MCF 10A (cell line): ENCODE results near the gene ARHGAP9. TPM values are rescaled to one million over a fixed set of nuclear protein-coding genes. Genes with fewer than 3 reads are reported as not detected.

Experiments
- BruUV-seq: library from RNA; stranded (reverse); fragments of 400-500 nt; replicated peaks from 2 replicates; lab custom pipeline; 2021; lab: Mats Ljungman, UMichigan
- CTCF ChIA-PET: fragments of 300-600 bp; sonication (Branson Sonifier 250); formaldehyde crosslinking; extraction: SDS; loops from one replicate; lab custom pipeline; 2021; ENCODE audit warnings: antibody characterized with exemption, inconsistent platforms; lab: Yijun Ruan, JAX
- POLR2A ChIA-PET: fragments of 300-600, 350-650 bp; sonication (Branson Sonifier 250); formaldehyde crosslinking; extraction: SDS; loops from one replicate; lab custom pipeline; 2020; ENCODE audit warnings: antibody characterized with exemption, inconsistent platforms; lab: Yijun Ruan, JAX
- DNase-seq: peaks from one replicate; pipeline ENCODE4 v3.0.0-alpha.2; 2018; ENCODE audit not compliant: unreplicated experiment
- H3K27ac Mint-ChIP-seq: one replicate; pipeline ENCODE4 v1.8.0; 2022; ENCODE audit warnings: mild to moderate bottlenecking, low read depth, mixed read lengths; ENCODE audit not compliant: unreplicated experiment
- H3K27me3 Mint-ChIP-seq: one replicate; pipeline ENCODE4 v1.8.0; 2022; ENCODE audit warnings: mixed read lengths; ENCODE audit not compliant: insufficient read depth, unreplicated experiment
- H3K36me3 Mint-ChIP-seq: one replicate; pipeline ENCODE4 v1.8.0; 2022; ENCODE audit warnings: mild to moderate bottlenecking, moderate library complexity, mixed read lengths; ENCODE audit not compliant: insufficient read depth, unreplicated experiment
- H3K4me1 Mint-ChIP-seq: one replicate; pipeline ENCODE4 v1.8.0; 2022; ENCODE audit warnings: mixed read lengths; ENCODE audit not compliant: insufficient read depth, unreplicated experiment
- H3K4me3 Mint-ChIP-seq: one replicate; pipeline ENCODE4 v1.8.0; 2022; ENCODE audit warnings: mild to moderate bottlenecking, moderate library complexity, mixed read lengths; ENCODE audit not compliant: unreplicated experiment
- H3K9me3 Mint-ChIP-seq: one replicate; pipeline ENCODE4 v1.8.0; 2022; ENCODE audit warnings: mixed read lengths; ENCODE audit not compliant: unreplicated experiment
- intact Hi-C: fragments of 100-400 bp; cut with micrococcal nuclease; formaldehyde crosslinking; loops from 2 replicates; pipeline ENCODE4 v1.14.1; 2022
- total RNA-seq: library from RNA; stranded (reverse); gene quantifications from 2 replicates; pipeline ENCODE4 v1.2.3, GENCODE V29; 2022
- TF ChIP-seq, protein P1 (sequence below): fragments of 200-600 bp; IDR thresholded peaks from one replicate; pipeline ENCODE4 v1.8.0; 2022; ENCODE audit warnings: antibody characterized with exemption, mild to moderate bottlenecking; ENCODE audit not compliant: unreplicated experiment

The ARHGAP9 gene
- total RNA-seq, 1 experiment from 2014 or later, result 1.1 TPM

DNA sequence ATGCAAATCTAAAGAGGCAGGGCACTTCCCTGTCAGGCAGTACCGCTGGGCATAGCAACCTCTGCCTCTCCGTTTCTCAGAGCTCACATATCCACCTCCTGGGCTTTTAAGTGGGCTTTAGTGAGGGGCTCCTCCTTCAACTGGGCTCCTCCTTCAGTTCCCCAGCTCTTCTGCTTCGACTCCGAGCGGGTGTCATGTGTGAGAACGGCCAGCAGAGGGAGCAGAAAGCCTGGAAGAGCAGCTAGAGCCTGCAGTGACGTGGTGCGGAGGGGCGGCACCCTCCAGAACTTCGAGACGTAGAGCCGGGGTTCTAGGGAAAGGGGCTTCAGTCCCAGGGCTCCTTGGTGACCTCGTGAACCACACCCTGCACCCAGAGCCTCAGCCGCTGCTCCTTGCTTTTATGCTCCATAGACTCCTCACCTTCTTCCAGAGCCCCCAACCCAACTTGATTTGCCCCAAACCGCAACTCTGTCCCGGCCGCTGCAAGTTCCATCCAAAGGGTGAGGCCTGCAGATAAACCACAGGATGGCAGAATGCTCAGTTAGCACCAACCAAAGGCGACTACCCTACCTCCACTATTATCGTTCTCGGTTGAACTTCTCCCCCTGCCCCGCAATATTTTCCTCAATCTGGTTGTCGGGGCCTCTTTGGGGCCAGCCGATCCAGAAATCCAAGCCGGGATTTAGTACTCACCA, 20.5 kb downstream of the ARHGAP9 start:
- peaks cover 27% of the 10 kb centered on the region for H3K27me3 Mint-ChIP-seq
- H3K4me1 Mint-ChIP-seq, result peaks cover 44% of the 10 kb centered on the region
- no TSS peak for BruUV-seq
- no peaks in the 10 kb centered on the region for H3K9me3 Mint-ChIP-seq
- intact Hi-C loops, result loop anchor here (2.0 kb wide), 1 partner anchor 162 kb away; no protein-coding TSS in a partner anchor
- POLR2A ChIA-PET, result interaction anchor here (0.6 to 2.3 kb wide), 7 partner anchors 17 to 235 kb away, joined by 3 to 8 read pairs (median 4); partner anchors contain the start of gene OS9
- peak; percentile 90 for DNase-seq
- CTCF ChIA-PET, result interaction anchor here (0.5 to 9.6 kb wide), 59 partner anchors 10 to 1854 kb away, joined by 3 to 139 read pairs (median 4); partner anchors contain the start of genes B4GALNT1, MARS1 and SHMT2
- TF ChIP-seq, protein P1, sequence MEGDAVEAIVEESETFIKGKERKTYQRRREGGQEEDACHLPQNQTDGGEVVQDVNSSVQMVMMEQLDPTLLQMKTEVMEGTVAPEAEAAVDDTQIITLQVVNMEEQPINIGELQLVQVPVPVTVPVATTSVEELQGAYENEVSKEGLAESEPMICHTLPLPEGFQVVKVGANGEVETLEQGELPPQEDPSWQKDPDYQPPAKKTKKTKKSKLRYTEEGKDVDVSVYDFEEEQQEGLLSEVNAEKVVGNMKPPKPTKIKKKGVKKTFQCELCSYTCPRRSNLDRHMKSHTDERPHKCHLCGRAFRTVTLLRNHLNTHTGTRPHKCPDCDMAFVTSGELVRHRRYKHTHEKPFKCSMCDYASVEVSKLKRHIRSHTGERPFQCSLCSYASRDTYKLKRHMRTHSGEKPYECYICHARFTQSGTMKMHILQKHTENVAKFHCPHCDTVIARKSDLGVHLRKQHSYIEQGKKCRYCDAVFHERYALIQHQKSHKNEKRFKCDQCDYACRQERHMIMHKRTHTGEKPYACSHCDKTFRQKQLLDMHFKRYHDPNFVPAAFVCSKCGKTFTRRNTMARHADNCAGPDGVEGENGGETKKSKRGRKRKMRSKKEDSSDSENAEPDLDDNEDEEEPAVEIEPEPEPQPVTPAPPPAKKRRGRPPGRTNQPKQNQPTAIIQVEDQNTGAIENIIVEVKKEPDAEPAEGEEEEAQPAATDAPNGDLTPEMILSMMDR, result peak; percentile 94
- H3K27ac Mint-ChIP-seq, result peak overlapping the region; percentile 66
- peak overlapping the region; percentile 95 for H3K4me3 Mint-ChIP-seq
- peaks cover 9% of the 10 kb centered on the region for H3K36me3 Mint-ChIP-seq

DNA sequence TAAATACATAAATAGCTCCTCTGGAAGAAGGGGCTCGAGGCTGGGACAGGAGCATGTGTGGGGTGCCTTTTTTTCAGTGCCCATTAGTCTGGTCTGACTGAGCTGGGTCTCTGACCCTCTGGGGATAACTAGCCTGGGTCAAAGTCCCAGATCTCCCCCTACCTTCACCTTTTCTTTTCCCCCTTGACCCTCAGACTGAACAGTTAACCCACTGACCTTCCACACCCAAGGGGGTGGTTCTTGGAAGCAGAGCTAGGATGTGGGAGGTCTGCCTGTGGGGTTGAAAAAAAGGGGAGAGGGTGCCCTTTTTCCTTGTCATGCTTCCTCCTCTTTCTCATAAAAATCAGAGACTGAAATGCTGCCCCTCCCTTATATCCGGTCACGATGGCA, 21.0 kb downstream of the ARHGAP9 start:
- no peak for DNase-seq
- CTCF ChIA-PET, result interaction anchor here (0.5 to 9.6 kb wide), 62 partner anchors 10 to 1855 kb away, joined by 3 to 139 read pairs (median 4); partner anchors contain the start of genes B4GALNT1, MARS1 and SHMT2
- intact Hi-C loops, result loop anchor here (2.0 kb wide), 1 partner anchor 162 kb away; no protein-coding TSS in a partner anchor
- H3K4me1 Mint-ChIP-seq, result peaks cover 44% of the 10 kb centered on the region
- H3K36me3 Mint-ChIP-seq, result peaks cover 9% of the 10 kb centered on the region
- H3K9me3 Mint-ChIP-seq, result no peaks in the 10 kb centered on the region
- peak overlapping the region; percentile 95 for H3K4me3 Mint-ChIP-seq
- H3K27ac Mint-ChIP-seq, result peak overlapping the region; percentile 66
- TF ChIP-seq, protein P1, result no peak
- BruUV-seq, result TSS peak; percentile 75
- POLR2A ChIA-PET, result interaction anchor here (0.5 to 2.3 kb wide), 7 partner anchors 17 to 235 kb away, joined by 3 to 8 read pairs (median 4); partner anchors contain the start of gene OS9
- peaks cover 22% of the 10 kb centered on the region for H3K27me3 Mint-ChIP-seq

DNA sequence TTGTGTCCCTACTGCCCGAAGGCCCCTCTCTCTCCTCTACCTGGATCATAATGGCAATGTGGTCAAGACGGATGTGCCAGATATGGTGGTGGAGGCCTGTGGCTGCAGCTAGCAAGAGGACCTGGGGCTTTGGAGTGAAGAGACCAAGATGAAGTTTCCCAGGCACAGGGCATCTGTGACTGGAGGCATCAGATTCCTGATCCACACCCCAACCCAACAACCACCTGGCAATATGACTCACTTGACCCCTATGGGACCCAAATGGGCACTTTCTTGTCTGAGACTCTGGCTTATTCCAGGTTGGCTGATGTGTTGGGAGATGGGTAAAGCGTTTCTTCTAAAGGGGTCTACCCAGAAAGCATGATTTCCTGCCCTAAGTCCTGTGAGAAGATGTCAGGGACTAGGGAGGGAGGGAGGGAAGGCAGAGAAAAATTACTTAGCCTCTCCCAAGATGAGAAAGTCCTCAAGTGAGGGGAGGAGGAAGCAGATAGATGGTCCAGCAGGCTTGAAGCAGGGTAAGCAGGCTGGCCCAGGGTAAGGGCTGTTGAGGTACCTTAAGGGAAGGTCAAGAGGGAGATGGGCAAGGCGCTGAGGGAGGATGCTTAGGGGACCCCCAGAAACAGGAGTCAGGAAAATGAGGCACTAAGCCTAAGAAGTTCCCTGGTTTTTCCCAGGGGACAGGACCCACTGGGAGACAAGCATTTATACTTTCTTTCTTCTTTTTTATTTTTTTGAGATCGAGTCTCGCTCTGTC, 22.8 kb downstream of the ARHGAP9 start:
- ChIA-PET POLR2A (interaction anchor here (0.7 to 2.3 kb wide), 3 partner anchors 8 to 62 kb away, joined by 3 to 7 read pairs (median 4); no protein-coding TSS in a partner anchor), CTCF (interaction anchor here (0.5 to 9.6 kb wide), 19 partner anchors 12 to 281 kb away, joined by 3 to 178 read pairs (median 5); partner anchors contain the start of gene STAC3)
- no peaks in the 10 kb centered on the region for H3K9me3 Mint-ChIP-seq
- TF ChIP-seq, protein P1, result no peak
- H3K4me1 Mint-ChIP-seq, result peaks cover 48% of the 10 kb centered on the region
- intact Hi-C loops, result no loop called here
- H3K36me3 Mint-ChIP-seq, result peaks cover 5% of the 10 kb centered on the region
- DNase-seq, result peak; percentile 9
- no peak overlapping the region for H3K4me3 Mint-ChIP-seq
- BruUV-seq, result no TSS peak
- H3K27me3 Mint-ChIP-seq, result peaks cover 15% of the 10 kb centered on the region
- peak overlapping the region; percentile 51 for H3K27ac Mint-ChIP-seq
